Naive thymus-derived CD4-positive, alpha-beta T cell (primary cell): ENCODE results near the gene SCGB1C1. TPM values are rescaled to one million over a fixed set of nuclear protein-coding genes. Genes with fewer than 3 reads are reported as not detected.
"Not testable (repeated sequence)": the region's sequence is repeated elsewhere in the genome, so short reads cannot be mapped to it uniquely, and the experiment has no call there.

Experiments used
- ATAC-seq: fragments of 150-1000 bp; cut with Tn5 transposase; 2 replicates; pipeline ENCODE4 v1.10.0; 2021; ENCODE audit warnings: mild to moderate bottlenecking, moderate library complexity
- CTCF ChIA-PET: fragments of 350-600 bp; sonication (Branson Sonifier 250); formaldehyde crosslinking; loops from one replicate; lab custom pipeline; 2021; ENCODE audit warnings: antibody characterized with exemption; lab: Charles Lee
- POLR2A ChIA-PET: fragments of 350-600 bp; sonication (Branson Sonifier 250); formaldehyde crosslinking; loops from one replicate; lab custom pipeline; 2021; ENCODE audit warnings: antibody characterized with exemption, inconsistent platforms; lab: Charles Lee
- DNase-seq, 9 donors: peaks; one replicate each; pipeline versions ENCODE4 v3.0.0 to v3.0.0-alpha.2; 2020 to 2022; ENCODE audit warnings: mixed read lengths in 1 of 9
- H3K27ac ChIP-seq: one replicate; pipeline ENCODE4 v1.7.0; 2013; ENCODE audit warnings: mild to moderate bottlenecking, low read depth, low read length, moderate library complexity
- H3K27me3 ChIP-seq, 2 donors: one replicate each; pipeline ENCODE4 v1.7.0; 2013; ENCODE audit warnings: low read length in 2 of 2, mild to moderate bottlenecking in 2 of 2, moderate library complexity in 2 of 2; ENCODE audit not compliant: control insufficient read depth in 2 of 2, insufficient read depth in 2 of 2
- H3K36me3 ChIP-seq, 3 experiments: 1 replicate in 2 of 3; 2 replicates in 1 of 3; pipeline ENCODE4 v1.7.0; 2013; ENCODE audit warnings: low read length in 3 of 3, mild to moderate bottlenecking in 3 of 3, moderate library complexity in 1 of 3; ENCODE audit not compliant: insufficient read depth in 3 of 3, control insufficient read depth in 2 of 3
- H3K4me1 ChIP-seq, 2 donors: one replicate each; pipeline ENCODE4 v1.7.0; 2013; ENCODE audit warnings: low read length in 2 of 2, mild to moderate bottlenecking in 2 of 2, moderate library complexity in 1 of 2; ENCODE audit not compliant: control insufficient read depth in 2 of 2, insufficient read depth in 2 of 2
- H3K4me3 ChIP-seq: 2 replicates; pipeline ENCODE4 v1.7.0; 2013; ENCODE audit warnings: mild to moderate bottlenecking, low read length
- H3K9me3 ChIP-seq, 3 experiments: 1 replicate in 2 of 3; 2 replicates in 1 of 3; pipeline ENCODE4 v1.7.0; 2013; ENCODE audit warnings: low read length in 3 of 3; ENCODE audit not compliant: control insufficient read depth in 2 of 3
- H3K27ac Mint-ChIP-seq, 9 donors: one replicate each; pipeline ENCODE4 v1.8.0; 2020 to 2022; ENCODE audit warnings: mixed read lengths in 9 of 9, mild to moderate bottlenecking in 8 of 9, moderate library complexity in 5 of 9, inconsistent platforms in 2 of 9
- H3K27me3 Mint-ChIP-seq, 5 donors: one replicate each; pipeline ENCODE4 v1.8.0; 2021 to 2022; ENCODE audit warnings: mixed read lengths in 5 of 5, mild to moderate bottlenecking in 1 of 5
- H3K36me3 Mint-ChIP-seq, 5 donors: one replicate each; pipeline ENCODE4 v1.8.0; 2020 to 2022; ENCODE audit warnings: mixed read lengths in 5 of 5, mild to moderate bottlenecking in 3 of 5, inconsistent platforms in 1 of 5
- H3K4me1 Mint-ChIP-seq, 7 donors: one replicate each; pipeline ENCODE4 v1.8.0; 2020 to 2022; ENCODE audit warnings: mixed read lengths in 7 of 7, mild to moderate bottlenecking in 3 of 7, inconsistent platforms in 1 of 7
- H3K4me3 Mint-ChIP-seq, 10 donors: one replicate each; pipeline ENCODE4 v1.8.0; 2020 to 2022; ENCODE audit warnings: mild to moderate bottlenecking in 10 of 10, mixed read lengths in 10 of 10, moderate library complexity in 6 of 10, inconsistent platforms in 2 of 10
- H3K9me3 Mint-ChIP-seq, 11 donors: one replicate each; pipeline ENCODE4 v1.8.0; 2020 to 2022; ENCODE audit warnings: mixed read lengths in 11 of 11, mild to moderate bottlenecking in 4 of 11, inconsistent platforms in 1 of 11, moderate library complexity in 1 of 11
- intact Hi-C, 2 donors: fragments of 100-400 bp; cut with micrococcal nuclease; formaldehyde crosslinking; loops; one replicate each; pipeline ENCODE4 v1.15.1; 2023
- polyA plus RNA-seq, 2 donors: library from polyadenylated mRNA; unstranded; fragments of 300-500 nt; fragmentation: Illumina TruSeq; gene quantifications; one replicate each; pipeline ENCODE4 v1.2.3, GENCODE V29; 2021
- total RNA-seq, 6 experiments: library from RNA in 5 of 6; stranded (reverse) in 5 of 6; gene quantifications; 1 replicate in 5 of 6; 2 replicates in 1 of 6; pipeline ENCODE4 v1.2.3 and lab custom pipeline; 2021 to 2026

SCGB1C1 gene
- total and polyA plus RNA-seq, 7 experiments from 2014 or later: not detected

GRCh38 chr11:235997-236773, 43.3 kb downstream of the SCGB1C1 start, which contains the start of gene SIRT3:
TSS of gene SIRT3 (minus strand) at chr11:236342. CDS start at chr11:236328, 14 bp downstream.
- H3K4me1 Mint-ChIP-seq: peaks cover 19 to 57% (median 44%) of the 10 kb centered on the region in 7 donors

GRCh38 chr11:236774-237767, 44.2 kb downstream of the SCGB1C1 start, which contains the start of gene PSMD13:
TSS of gene PSMD13 (plus strand) at chr11:236976. CDS start at chr11:237050, 74 bp downstream.
- no peaks in the 10 kb centered on the region for H3K27me3 ChIP-seq
- no peaks in the 10 kb centered on the region for H3K9me3 Mint-ChIP-seq
- peak within 1 kb of the TSS; percentile 84 to 99 (median 96) for H3K4me3 Mint-ChIP-seq
- H3K27me3 Mint-ChIP-seq: no peaks in the 10 kb centered on the region
- CTCF ChIA-PET: interaction anchor here (0.6 to 4.4 kb wide), 6 partner anchors 14 to 510 kb away, joined by 3 to 21 read pairs (median 4); partner anchors contain the start of genes BET1L and RIC8A
- POLR2A ChIA-PET: interaction anchor here (0.6 to 7.5 kb wide), 22 partner anchors 9 to 572 kb away, joined by 3 to 83 read pairs (median 5); partner anchors contain the start of genes BET1L, PGGHG, RIC8A and RNH1
- H3K36me3 Mint-ChIP-seq: peaks cover 4 to 20% (median 14%) of the 10 kb centered on the region in 5 donors
- intact Hi-C loops: loop anchor here (1.0 to 5.0 kb wide), 17 partner anchors 13 to 560 kb away; partner anchors contain the start of genes BET1L (in 2 of the 2), RIC8A (in 2 of the 2), PGGHG (in 1 of the 2) and PHRF1 (in 1 of the 2)
- H3K27ac ChIP-seq: peak within 1 kb of the TSS; percentile 97
- peak within 1 kb of the TSS; percentile 84 to 100 (median 100) for H3K27ac Mint-ChIP-seq
- H3K4me1 ChIP-seq: peaks cover 17 to 23% of the 10 kb centered on the region in 2 donors
- DNase-seq (peak; percentile 82 to 92 (median 88)), ATAC-seq (peak; percentile 88)
- H3K36me3 ChIP-seq: peaks cover 0 to 30% (median 9%) of the 10 kb centered on the region in 3 experiments
- H3K4me1 Mint-ChIP-seq: peaks cover 26 to 66% (median 53%) of the 10 kb centered on the region in 7 donors
- H3K4me3 ChIP-seq: peak within 1 kb of the TSS; percentile 100
- no peaks in the 10 kb centered on the region for H3K9me3 ChIP-seq

More at GRCh38 chr11:235997-236773, 43.3 kb downstream of the SCGB1C1 start, which contains the start of gene SIRT3:
- DNase-seq (peak; percentile 73 to 90 (median 85)), ATAC-seq (peak; percentile 93)
- H3K4me1 ChIP-seq: peaks cover 17 to 23% of the 10 kb centered on the region in 2 donors
- ChIA-PET CTCF (interaction anchor here (0.6 to 4.4 kb wide), 4 partner anchors 15 to 511 kb away, joined by 3 to 21 read pairs (median 4); partner anchors contain the start of genes BET1L and RIC8A), POLR2A (interaction anchor here (1.0 to 7.5 kb wide), 14 partner anchors 10 to 215 kb away, joined by 3 to 83 read pairs (median 6); partner anchors contain the start of genes BET1L, PGGHG and RIC8A)
- peak within 1 kb of the TSS; percentile 84 to 100 (median 100) for H3K27ac Mint-ChIP-seq
- peak within 1 kb of the TSS; percentile 84 to 99 (median 96) for H3K4me3 Mint-ChIP-seq
- H3K9me3 ChIP-seq: no peaks in the 10 kb centered on the region
- H3K27ac ChIP-seq: peak within 1 kb of the TSS; percentile 97
- H3K4me3 ChIP-seq: peak within 1 kb of the TSS; percentile 100
- H3K27me3 ChIP-seq: no peaks in the 10 kb centered on the region
- intact Hi-C loops: loop anchor here (1.0 to 5.0 kb wide), 17 partner anchors 14 to 561 kb away; partner anchors contain the start of genes BET1L (in 2 of the 2), RIC8A (in 2 of the 2), PGGHG (in 1 of the 2) and PHRF1 (in 1 of the 2)
- peaks cover 0 to 22% (median 0%) of the 10 kb centered on the region in 3 experiments for H3K36me3 ChIP-seq
- H3K27me3 Mint-ChIP-seq: no peaks in the 10 kb centered on the region
- H3K9me3 Mint-ChIP-seq: no peaks in the 10 kb centered on the region
- H3K36me3 Mint-ChIP-seq: peaks cover 0 to 11% (median 5%) of the 10 kb centered on the region in 5 donors

DNA sequence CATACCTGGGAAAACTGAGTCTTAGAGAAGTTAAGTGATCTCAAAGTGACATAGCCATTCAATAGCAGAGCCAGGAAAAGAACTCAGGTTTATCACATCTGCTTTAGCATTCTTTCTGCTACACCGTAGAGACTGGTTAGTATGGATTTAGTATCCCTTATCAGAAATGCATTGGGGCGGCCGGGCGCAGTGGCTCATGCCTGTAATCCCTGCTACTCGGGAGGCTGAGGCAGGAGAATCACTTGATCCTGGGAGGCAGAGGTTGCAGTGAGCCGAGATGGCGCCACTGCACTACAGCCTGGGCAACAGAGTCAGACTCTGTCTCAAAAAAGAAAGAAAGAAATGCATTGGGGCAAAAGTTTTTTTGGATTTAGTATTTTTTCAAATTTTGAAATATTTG, 45.5 kb downstream of the SCGB1C1 start:
- ChIA-PET POLR2A (interaction anchor here (1.0 to 7.5 kb wide), 9 partner anchors 13 to 213 kb away, joined by 5 to 83 read pairs (median 7); partner anchors contain the start of genes BET1L and RIC8A), CTCF (interaction anchor here (1.2 to 4.4 kb wide), 2 partner anchors 12 to 31 kb away, joined by 5 to 21 read pairs; partner anchors contain the start of genes BET1L and RIC8A)
- not testable (repeated sequence) for H3K9me3 ChIP-seq, H3K4me3 ChIP-seq, DNase-seq, H3K27me3 ChIP-seq, H3K9me3 Mint-ChIP-seq, H3K27me3 Mint-ChIP-seq, ATAC-seq
- Mint-ChIP-seq H3K4me1 (peaks cover 24 to 70% (median 53%) of the 10 kb centered on the region in 7 donors), H3K4me3 (peak overlapping the region in 7 of 10 donors; percentile 88 to 99 (median 94)), H3K27ac (peak overlapping the region in 5 of 9 donors; percentile 55 to 100 (median 84)), H3K36me3 (peaks cover 9 to 23% (median 17%) of the 10 kb centered on the region in 5 donors)
- H3K36me3 ChIP-seq: peaks cover 4 to 35% (median 12%) of the 10 kb centered on the region in 3 experiments
- intact Hi-C loops: loop anchor here in 1 of 2 donors (5.0 kb wide), 3 partner anchors 49 to 559 kb away; partner anchors contain the start of genes PGGHG, PHRF1 and SLC25A22
- H3K27ac ChIP-seq: peak overlapping the region; percentile 97
- H3K4me1 ChIP-seq: peaks cover 17 to 23% of the 10 kb centered on the region in 2 donors

DNA sequence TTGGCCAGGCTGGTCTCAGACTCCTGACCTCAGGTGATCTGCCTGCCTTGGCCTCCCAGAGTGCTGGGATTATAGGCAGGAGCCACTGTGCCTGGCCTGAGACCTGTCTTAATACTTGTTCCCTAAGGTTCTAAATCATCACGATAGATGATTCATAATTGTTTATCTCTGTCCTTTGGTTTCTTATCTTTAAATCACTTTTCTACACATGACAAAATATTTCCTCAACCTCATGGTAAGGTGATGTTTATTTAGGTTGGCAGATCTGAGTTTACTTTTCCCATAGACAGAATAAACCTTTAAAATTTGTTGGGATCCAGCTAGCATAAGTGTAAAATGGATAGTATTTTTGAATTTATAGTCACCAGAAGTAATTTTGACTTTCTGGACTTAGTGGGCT, 47.4 kb downstream of the SCGB1C1 start:
- no peak overlapping the region for H3K27ac ChIP-seq
- ATAC-seq: no peak
- peaks cover 15 to 19% of the 10 kb centered on the region in 2 donors for H3K4me1 ChIP-seq
- peaks cover 21 to 62% (median 51%) of the 10 kb centered on the region in 7 donors for H3K4me1 Mint-ChIP-seq
- no peaks in the 10 kb centered on the region for H3K27me3 ChIP-seq
- peaks cover 16 to 53% (median 18%) of the 10 kb centered on the region in 3 experiments for H3K36me3 ChIP-seq
- POLR2A ChIA-PET: interaction anchor here (0.7 to 1.8 kb wide), 4 partner anchors 33 to 128 kb away, joined by 3 to 7 read pairs (median 4); partner anchors contain the start of genes BET1L and RIC8A
- no peaks in the 10 kb centered on the region for H3K9me3 ChIP-seq
- no peak overlapping the region for H3K4me3 ChIP-seq
- no peak overlapping the region for H3K4me3 Mint-ChIP-seq
- peak overlapping the region in 2 of 9 donors; percentile 19 to 27 for H3K27ac Mint-ChIP-seq
- CTCF ChIA-PET: interaction anchor here (4.4 kb wide), 1 partner anchor 10 kb away, joined by 21 read pairs; no protein-coding TSS in a partner anchor
- no peaks in the 10 kb centered on the region for H3K9me3 Mint-ChIP-seq
- peaks cover 9 to 32% (median 24%) of the 10 kb centered on the region in 5 donors for H3K36me3 Mint-ChIP-seq
- H3K27me3 Mint-ChIP-seq: no peaks in the 10 kb centered on the region
- intact Hi-C loops: no loop called here
- DNase-seq: no peak

DNA sequence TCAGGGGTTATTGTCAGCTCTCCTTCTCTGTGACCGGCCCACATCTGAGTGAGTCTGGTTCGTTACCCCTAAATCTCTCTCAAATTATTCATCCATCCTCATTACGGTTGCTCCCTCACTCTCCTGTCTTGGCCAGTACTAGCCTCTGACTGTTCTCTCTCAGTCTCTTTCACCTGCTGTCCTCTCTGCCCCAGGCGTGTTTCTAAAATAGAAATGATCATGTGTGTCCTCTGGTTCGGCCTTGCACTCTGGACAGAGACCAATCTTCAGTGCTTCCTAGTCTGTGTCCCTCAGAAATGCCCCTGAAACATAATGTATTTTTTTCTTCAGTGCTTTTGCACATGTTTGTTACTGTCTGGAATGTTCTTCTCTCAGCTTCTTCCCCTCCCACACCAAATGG, 48.8 kb downstream of the SCGB1C1 start:
- no peaks in the 10 kb centered on the region for H3K9me3 ChIP-seq
- H3K4me1 ChIP-seq: peaks cover 11 to 16% of the 10 kb centered on the region in 2 donors
- H3K36me3 ChIP-seq: peaks cover 17 to 64% (median 26%) of the 10 kb centered on the region in 3 experiments
- Mint-ChIP-seq H3K9me3 (peaks cover 0 to 1% (median 0%) of the 10 kb centered on the region in 11 donors), H3K4me1 (peaks cover 23 to 55% (median 47%) of the 10 kb centered on the region in 7 donors), H3K36me3 (peaks cover 9 to 41% (median 34%) of the 10 kb centered on the region in 5 donors), H3K4me3 (no peak overlapping the region), H3K27ac (peak overlapping the region in 7 of 9 donors; percentile 9 to 77 (median 41)), H3K27me3 (no peaks in the 10 kb centered on the region)
- DNase-seq (no peak), ATAC-seq (no peak)
- POLR2A ChIA-PET: interaction anchor here (0.6 to 1.6 kb wide), 4 partner anchors 15 to 64 kb away, joined by 3 read pairs; partner anchors contain the start of genes BET1L and RIC8A
- no peak overlapping the region for H3K4me3 ChIP-seq
- no peak overlapping the region for H3K27ac ChIP-seq
- CTCF ChIA-PET: interaction anchor here (0.8 to 1.2 kb wide), 3 partner anchors 9 to 65 kb away, joined by 3 to 7 read pairs (median 3); no protein-coding TSS in a partner anchor
- no peaks in the 10 kb centered on the region for H3K27me3 ChIP-seq
- intact Hi-C loops: no loop called here
